Limb (tissue), 2 donors: ENCODE data around the gene ABCC8.
"Not testable (repeated sequence)": the region's sequence is repeated elsewhere in the genome, so short reads cannot be mapped to it uniquely, and the experiment has no call there.

Experiments used
- DNase-seq, 2 donors: peaks; one replicate each; pipeline ENCODE4 v3.0.0-alpha.2; 2016; ENCODE audit errors: extremely low spot score in 2 of 2

The ABCC8 gene

GRCh38 chr11:17431139-17431538 is 45.5 kb downstream of the ABCC8 start:
- DNase-seq, result no peak

- no peak for DNase-seq
These were observed 46.0 kb downstream of the ABCC8 start for GRCh38 chr11:17430616-17431015.

DNA sequence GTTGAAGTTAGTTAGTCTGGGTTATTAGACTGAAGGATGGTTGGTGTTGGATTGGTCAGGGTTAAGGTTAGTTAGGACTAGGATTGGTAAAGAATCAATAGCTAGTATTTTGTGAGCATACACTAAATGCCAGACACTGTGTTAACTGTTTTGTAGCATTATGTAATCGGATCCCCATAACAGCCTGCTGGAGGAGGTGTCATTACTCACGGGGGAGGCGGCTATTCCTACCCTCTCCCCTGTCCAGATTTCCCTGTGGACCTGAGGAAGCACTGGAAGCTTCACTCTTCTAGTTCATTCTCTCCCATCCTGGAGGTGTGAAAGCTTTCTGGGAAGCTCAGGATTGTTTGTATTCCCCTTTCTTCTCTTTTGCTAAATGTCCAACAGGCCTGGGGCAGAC is 47.7 kb downstream of the ABCC8 start:
- no peak for DNase-seq

- DNase-seq, result no peak
These were observed 48.4 kb downstream of the ABCC8 start for GRCh38 chr11:17428261-17428660.

- not testable (repeated sequence) for DNase-seq
These were observed 50.4 kb downstream of the ABCC8 start for GRCh38 chr11:17426233-17426632.

DNA sequence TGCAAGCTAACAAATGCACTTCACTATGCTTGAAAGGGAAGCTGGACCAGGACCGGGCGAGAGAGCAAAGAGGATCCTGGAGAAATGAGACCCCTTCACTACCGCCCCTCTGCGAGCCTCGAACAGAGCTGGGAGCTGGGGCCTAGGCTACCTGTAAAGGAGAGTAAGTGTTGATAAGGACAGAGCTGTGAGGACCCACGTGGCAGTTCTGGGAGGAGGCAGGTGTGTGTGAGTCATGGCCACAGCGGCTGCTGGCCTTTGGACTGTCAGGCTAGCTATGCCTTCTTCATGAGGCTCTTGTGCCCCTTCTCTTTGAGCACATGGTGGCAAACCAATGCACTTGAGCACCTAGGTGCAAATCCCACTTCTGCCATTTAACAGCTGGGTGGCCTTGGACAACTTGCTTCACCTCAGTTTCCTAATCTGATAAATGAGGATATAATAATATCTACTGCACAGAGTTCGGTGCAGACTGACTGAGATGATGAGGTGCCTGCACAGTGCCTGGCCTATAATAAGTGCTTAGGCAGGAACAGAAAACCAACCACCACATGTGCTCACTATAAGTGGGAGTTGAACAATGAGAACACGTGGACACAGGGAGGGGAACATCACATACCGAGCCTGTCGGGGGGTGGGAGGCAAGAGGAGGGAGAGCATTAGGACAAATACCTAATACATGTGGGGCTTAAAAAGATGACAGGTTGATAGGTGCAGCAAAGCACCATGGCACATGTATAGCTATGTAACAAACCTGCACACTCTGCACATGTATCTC is 52.9 kb downstream of the ABCC8 start:
- DNase-seq, result no peak

DNA sequence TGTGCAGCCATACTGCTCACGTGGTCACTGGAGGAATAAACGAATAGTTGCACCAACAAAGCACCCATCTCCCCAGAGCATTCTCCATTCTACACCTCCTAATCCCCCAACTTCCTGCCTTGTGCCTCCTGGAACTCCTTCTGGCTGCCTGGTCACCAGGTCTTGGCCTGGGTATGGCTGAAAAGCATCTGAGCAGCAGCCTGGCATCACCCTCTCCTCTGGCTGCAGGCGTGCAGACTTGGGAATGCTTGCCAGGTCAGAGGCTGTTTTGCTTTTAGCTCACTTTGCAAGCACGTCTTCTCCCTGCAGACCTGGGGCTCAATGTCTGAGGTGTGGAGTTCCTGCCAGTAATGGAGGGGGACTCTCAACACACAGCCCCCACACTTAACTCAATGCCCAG is 54.9 kb downstream of the ABCC8 start:
- no peak for DNase-seq

DNA sequence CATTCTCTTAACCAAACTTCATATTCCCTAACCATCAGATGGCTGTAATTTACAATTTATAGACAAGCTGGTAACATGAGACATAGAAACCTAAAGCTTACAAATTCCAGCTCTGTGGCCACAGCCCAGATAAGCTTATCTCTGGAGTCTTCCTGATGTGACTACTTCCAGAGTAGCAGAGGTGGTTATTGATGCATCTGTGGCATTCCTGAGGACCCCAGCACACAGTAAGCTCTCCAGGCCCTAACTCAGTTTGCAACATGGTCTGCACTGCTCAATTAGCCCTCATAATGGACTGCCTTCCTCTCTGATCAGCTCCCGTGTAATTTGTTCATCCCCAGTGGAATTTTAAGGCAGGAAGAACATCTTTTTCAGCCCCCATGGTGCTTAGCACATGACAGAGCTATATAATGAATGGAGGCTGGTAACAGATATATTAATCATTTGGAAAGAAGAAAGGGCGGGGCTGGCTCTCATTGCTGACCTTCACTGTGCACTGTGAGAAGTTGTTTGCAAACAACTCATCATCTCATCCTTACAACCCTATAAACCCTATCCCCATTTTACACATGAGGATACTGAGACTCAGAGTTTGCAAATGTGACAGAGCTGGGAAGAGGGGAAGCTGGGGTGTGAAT is 58.1 kb downstream of the ABCC8 start:
- no peak for DNase-seq

DNA sequence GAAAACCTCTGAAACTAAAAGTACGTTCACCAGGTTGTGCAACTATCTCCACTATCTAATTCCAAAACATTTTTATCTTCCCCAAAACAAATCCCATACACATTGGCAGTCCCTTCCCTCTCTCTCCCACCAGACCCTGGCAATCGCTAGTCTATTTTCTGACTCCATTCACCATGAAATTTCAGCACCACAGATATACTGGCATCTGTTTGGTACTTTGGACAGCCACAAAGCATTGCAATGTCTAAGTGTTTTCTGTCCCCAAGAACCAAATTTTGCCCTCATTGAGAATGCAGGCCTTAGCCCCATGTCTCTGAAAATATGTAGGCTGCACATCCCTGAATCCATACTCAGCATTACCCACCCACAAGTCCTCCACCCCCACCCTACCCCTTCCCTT is 60.2 kb downstream of the ABCC8 start:
- DNase-seq, result no peak

DNA sequence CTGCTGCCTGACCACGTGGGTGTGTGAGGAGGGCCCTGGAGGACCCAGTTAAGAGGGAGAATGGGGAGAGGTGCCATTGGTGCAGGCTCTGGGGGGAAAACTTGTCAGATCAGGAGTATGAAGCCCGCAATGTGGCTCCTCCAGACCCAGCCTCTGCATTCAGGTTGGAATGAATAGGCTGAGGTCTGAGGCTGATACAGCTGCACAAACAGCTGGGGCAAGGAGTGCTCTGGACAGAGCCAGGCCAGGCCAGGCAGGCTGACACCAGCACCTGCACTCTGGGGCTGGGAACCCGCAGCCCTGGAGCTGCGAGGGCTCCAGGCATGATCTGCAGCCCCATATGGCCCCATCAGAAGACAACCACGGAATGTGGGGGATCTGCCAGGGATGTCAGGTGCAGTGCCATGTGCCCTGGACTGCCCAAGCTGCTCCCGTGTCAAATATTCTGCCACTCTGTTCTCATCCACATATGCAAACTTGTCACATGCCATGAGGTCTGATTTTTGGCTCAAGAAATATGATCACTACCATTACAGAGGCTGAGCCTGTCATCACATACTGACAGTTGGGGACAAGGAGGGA is 61.0 kb downstream of the ABCC8 start:
- DNase-seq, result no peak

DNA sequence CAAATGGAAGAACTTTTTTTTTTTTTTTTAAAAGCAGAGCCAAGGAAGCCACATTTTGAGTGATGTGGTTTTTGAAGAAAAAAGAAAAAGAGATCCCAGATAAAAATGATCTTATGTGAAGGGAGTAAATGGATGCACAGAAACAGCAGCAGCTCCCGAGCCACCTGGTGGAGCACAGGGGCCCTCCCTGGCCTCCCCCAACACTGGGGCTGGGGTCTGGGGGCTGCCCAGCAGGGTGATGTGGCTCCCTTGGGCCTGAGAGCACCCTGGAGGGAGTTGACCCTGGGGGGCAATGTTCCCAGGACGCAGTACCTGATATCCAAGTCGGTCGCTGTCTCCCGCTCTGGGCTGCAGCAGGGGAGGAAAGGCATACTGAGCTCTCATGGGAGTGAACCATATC is 61.7 kb downstream of the ABCC8 start:
- no peak for DNase-seq

GRCh38 chr11:17414317-17414737 is 62.3 kb downstream of the ABCC8 start:
- no peak for DNase-seq

DNA sequence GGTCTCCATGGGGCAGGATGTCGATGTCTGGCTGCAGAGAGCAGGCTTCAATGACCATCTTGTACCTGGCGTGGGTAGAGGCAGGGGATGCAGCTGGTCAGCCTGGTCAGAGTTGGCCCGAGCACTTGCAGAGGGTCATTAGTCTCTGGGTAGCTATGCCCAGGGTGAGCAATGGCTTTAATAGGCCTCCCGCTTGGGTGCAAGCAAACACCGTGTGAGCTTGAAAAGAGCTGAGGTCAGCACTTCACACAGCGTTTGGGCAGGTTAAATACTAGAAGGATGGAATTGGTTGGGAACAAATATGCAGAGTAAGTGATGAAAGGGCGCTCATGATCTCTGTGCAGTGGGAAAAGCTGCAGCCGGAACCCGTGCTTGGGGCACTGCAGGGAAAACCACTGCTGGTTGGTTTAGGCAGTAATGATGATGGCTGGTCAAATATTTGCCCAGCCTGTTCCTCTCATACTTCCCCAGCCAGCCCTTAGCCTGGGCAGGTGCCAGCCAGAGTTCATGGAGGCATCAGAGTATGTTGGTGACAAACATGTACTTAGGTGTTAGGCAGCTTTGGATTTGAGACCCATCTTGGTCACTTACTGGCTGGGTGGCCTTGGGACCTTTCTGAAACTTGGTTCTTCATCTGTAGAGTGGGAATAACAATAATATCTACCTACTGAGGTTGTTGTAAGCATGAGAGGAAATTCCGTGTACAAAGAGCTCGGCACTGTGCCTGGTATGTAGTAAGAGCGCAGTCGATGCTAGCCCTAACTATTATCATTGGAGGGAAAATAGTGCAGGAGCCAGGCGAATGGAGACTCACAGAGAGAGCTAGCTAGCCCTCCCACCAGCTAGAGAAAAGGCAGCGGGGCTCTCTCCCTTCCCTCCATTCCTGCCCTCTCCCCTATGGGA is 63.0 kb downstream of the ABCC8 start:
- no peak for DNase-seq

DNA sequence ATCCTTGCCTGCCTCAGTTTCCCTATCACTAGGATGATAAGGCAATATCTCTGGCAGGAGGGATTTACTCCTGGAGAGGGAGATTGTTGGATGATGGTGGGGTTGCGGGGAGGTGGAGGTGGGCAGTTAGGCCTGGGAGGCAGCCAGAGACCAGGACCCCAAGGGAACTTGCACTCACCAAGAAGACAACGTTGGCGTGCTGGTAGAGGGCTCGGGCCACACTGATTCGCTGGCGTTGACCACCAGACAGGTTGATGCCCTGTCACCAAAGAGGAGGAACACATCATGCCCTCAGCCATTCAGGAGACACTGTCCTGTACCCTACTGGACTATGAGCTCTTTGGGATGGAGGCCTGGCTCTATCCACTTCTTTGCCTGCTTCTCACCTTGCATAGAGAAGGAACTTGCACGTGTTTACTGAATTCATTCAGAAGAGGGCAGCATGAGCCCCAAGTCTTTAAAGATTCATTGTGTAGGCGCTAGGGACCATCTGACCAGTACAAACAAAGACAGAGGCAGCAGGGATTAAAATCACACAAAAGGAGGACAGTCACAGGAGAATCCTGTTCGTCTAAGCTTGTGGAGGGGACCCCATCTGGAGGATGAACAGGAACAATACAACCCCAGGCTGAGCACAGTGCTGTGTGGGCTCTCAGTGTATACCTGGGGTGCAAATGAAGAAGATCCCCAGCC is 64.0 kb downstream of the ABCC8 start:
- DNase-seq, result no peak

- no peak for DNase-seq
These were observed 65.2 kb downstream of the ABCC8 start for GRCh38 chr11:17411418-17411817.

DNA sequence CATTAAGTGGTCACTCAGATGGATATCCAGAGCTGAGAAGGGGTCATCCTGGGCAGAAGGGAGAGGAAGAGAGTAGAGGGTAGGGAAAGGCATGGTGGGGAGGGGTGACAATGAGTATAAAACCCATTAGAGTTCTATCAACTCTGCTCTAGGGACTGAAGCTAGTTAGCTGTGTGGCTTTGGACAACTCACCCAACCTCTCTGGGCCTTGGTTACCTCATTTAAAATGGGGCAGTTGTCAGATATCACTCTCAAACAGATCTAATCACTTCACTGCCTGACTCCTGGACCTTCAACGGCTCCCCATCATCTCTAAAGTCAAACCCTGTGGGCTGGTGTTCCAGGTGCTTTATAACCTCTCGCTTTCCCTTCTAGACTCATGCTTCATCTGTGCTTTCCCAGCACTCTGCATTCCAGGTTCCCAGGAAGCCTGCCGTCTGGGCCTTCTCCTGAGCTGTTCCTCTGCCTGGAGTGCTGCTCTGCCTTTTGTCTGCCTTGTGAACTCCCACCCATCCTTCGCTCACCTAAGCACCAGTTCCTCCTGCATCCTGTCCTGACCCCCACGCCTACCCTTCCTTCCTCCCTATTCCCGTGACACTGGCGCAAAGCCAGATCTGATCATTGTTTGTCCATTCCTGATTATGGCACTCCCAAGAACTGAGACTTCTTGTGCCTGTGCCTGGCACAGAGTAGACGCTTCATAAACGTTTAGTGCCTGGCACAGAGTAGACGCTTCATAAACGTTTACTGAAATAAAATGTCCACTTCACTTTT is 65.9 kb downstream of the ABCC8 start:
- no peak for DNase-seq

GRCh38 chr11:17408641-17409040 is 68.0 kb downstream of the ABCC8 start:
- DNase-seq, result no peak

GRCh38 chr11:17408026-17408425 is 68.6 kb downstream of the ABCC8 start:
- DNase-seq, result no peak

DNA sequence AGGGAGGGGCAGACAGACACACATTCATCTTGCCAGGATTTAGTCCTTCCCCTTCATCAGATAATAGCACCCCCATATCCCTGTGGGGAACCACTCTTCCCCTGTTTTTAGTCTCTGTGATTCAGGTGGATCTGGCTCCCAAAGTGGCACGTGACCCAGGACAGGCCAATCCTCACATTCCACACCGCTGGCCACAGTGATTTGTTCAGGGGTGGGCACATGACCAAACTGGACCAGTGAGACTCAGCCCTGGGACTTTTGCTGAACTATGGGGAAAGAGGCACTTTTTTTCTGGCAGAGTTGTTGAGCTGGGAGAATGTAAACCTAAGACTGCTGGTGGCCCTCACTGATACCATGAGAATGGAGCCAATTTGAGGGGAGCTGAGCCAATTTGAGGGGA is 69.1 kb downstream of the ABCC8 start:
- DNase-seq, result no peak

- DNase-seq, result no peak
These were observed 69.9 kb downstream of the ABCC8 start for GRCh38 chr11:17406818-17407149.
